ENCODE measurements around the gene ODR4.

DNA sequence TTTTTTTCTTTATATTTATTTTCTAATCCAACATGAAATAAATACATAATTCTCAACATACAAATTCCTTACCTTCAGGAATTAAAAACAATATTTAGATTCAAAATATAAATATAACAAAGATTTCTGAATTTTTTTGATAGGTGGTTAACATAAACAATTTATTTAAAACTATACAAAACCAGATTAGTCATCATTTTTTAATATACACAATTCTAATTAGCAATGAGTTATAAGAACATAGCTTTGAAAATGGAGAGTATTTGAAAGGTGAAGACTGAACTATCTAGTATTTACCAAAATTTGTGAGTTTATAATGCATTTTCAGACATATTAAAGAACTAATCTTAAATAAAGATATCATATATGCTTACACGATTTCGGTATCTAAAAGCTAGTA lies 38.1 kb upstream of the ODR4 start:
- TF ChIP-seq, protein P1, sequence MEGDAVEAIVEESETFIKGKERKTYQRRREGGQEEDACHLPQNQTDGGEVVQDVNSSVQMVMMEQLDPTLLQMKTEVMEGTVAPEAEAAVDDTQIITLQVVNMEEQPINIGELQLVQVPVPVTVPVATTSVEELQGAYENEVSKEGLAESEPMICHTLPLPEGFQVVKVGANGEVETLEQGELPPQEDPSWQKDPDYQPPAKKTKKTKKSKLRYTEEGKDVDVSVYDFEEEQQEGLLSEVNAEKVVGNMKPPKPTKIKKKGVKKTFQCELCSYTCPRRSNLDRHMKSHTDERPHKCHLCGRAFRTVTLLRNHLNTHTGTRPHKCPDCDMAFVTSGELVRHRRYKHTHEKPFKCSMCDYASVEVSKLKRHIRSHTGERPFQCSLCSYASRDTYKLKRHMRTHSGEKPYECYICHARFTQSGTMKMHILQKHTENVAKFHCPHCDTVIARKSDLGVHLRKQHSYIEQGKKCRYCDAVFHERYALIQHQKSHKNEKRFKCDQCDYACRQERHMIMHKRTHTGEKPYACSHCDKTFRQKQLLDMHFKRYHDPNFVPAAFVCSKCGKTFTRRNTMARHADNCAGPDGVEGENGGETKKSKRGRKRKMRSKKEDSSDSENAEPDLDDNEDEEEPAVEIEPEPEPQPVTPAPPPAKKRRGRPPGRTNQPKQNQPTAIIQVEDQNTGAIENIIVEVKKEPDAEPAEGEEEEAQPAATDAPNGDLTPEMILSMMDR (conservative IDR thresholded peaks at IDR 0.05; ENCODE audit: low read length), result no peak
- TF ChIP-seq EZH2phosphoT487 (IDR thresholded peaks at IDR 0.05; ENCODE audit: borderline replicate concordance, low read depth, low read length), result no peak
